GM04503 (cell line): Measurements from ENCODE around the gene BPIFB6.

Source experiments
- DNase-seq: peaks from one replicate; pipeline ENCODE4 v3.0.0-alpha.2; 2012; ENCODE audit warnings: low read depth

The BPIFB6 gene

DNA sequence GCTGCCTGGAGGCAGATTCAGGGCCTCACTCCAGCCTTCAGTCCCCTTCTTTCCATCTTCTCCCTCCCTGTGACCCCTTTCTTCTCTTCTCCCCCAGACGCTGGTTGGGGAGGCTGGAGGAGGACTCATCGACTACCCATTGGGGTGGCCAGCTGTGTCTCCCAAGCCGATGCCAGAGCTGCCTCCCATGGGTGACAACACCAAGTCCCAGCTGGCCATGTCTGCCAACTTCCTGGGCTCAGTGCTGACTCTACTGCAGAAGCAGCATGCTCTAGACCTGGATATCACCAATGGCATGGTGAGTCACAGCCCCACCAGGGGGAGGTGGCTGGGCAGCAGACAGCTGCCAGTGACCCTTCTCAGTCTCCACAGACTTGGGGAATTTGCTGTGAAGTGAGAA, 60.9 kb downstream of the BPIFB6 start:
- DNase-seq: no peak

DNA sequence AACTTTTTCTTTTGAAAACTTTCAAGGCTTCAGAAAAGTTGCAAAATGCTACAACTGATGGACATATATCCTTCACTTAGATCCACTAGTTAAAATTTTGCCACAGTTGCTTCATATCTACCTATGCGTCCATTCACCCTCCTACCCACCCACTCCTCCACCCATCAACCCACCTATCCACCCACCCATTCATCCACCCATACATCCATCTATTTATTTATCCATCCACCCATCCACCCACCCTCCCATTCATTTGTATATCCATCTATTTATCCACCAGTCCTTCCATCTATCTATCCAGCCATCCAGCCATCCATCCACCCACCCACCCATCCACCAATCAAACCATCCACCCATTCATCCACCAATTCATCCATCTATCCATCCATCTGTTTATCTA, 61.6 kb downstream of the BPIFB6 start:
- no peak for DNase-seq

GRCh38 chr20:33093582-33093981, 62.1 kb downstream of the BPIFB6 start:
- no peak for DNase-seq
